IMR-90 (cell line): ENCODE data around the gene ZNF581. TPM values are rescaled to one million over a fixed set of nuclear protein-coding genes. Genes with fewer than 3 reads are reported as not detected.

Experiments
- ATAC-seq: fragments of 200-7000 bp; cut with Tn5 transposase; 2 replicates; pipeline ENCODE4 v1.9.1; 2020; ENCODE audit warnings: low read depth, mild to moderate bottlenecking, moderate library complexity
- BruUV-seq: library from RNA; stranded (reverse); fragments of 400-500 nt; replicated peaks from 2 replicates; lab custom pipeline; 2021; lab: Mats Ljungman, UMichigan
- CTCF ChIA-PET: fragments of 300-600 bp; formaldehyde crosslinking; extraction: SDS; loops from one replicate; lab custom pipeline; 2021; ENCODE audit warnings: antibody characterized with exemption; lab: Yijun Ruan, JAX
- POLR2A ChIA-PET: fragments of 300-600 bp; sonication (Branson Sonifier 250); formaldehyde crosslinking; loops from one replicate; lab custom pipeline; 2022; ENCODE audit warnings: antibody characterized with exemption; ENCODE audit not compliant: unreplicated experiment; lab: Charles Lee
- DNase-seq: peaks from one replicate; pipeline ENCODE4 v3.0.0; 2013
- H2AFZ ChIP-seq: replicated peaks from 2 replicates; pipeline ENCODE3; 2013; ENCODE audit warnings: low read length, mild to moderate bottlenecking; ENCODE audit not compliant: poor library complexity
- H2AK5ac ChIP-seq: 2 replicates; pipeline ENCODE4 v1.6.1; 2013; ENCODE audit warnings: low read depth, low read length, inconsistent platforms
- H2AK9ac ChIP-seq: replicated peaks from 2 replicates; pipeline ENCODE3; 2013; ENCODE audit warnings: mild to moderate bottlenecking, low read depth, low read length, moderate library complexity; ENCODE audit not compliant: poor library complexity
- H2BK120ac ChIP-seq: 2 replicates; pipeline ENCODE4 v1.6.1; 2013; ENCODE audit warnings: low read depth, low read length, inconsistent platforms
- H2BK15ac ChIP-seq: 3 replicates; pipeline ENCODE4 v1.6.1; 2013; ENCODE audit warnings: low read depth, low read length, inconsistent platforms
- H2BK20ac ChIP-seq: 2 replicates; pipeline ENCODE4 v1.6.1; 2013; ENCODE audit warnings: low read depth, mild to moderate bottlenecking, inconsistent platforms, low read length, moderate library complexity
- H2BK5ac ChIP-seq: 2 replicates; pipeline ENCODE4 v1.6.1; 2013; ENCODE audit warnings: mild to moderate bottlenecking, low read depth, low read length, inconsistent platforms; ENCODE audit not compliant: poor library complexity, severe bottlenecking
- H3K14ac ChIP-seq: replicated peaks from 2 replicates; pipeline ENCODE4 v1.6.1; 2013; ENCODE audit warnings: low read depth, low read length, inconsistent platforms
- H3K18ac ChIP-seq: 2 replicates; pipeline ENCODE4 v1.6.1; 2013; ENCODE audit warnings: low read depth, low read length, control low read depth
- H3K23ac ChIP-seq: 2 replicates; pipeline ENCODE4 v1.6.1; 2013; ENCODE audit warnings: low read depth, low read length, inconsistent platforms
- H3K27ac ChIP-seq: 2 replicates; pipeline ENCODE4 v1.5.1; 2013; ENCODE audit warnings: mild to moderate bottlenecking, control low read depth, low read length; ENCODE audit not compliant: insufficient read depth
- H3K27me3 ChIP-seq: 2 replicates; pipeline ENCODE4 v1.6.1; 2013; ENCODE audit warnings: low read length; ENCODE audit not compliant: control insufficient read depth, insufficient read depth
- H3K36me3 ChIP-seq: 2 replicates; pipeline ENCODE4 v1.6.1; 2013; ENCODE audit warnings: low read length, mixed read lengths; ENCODE audit not compliant: control insufficient read depth, insufficient read depth
- H3K4ac ChIP-seq: 2 replicates; pipeline ENCODE4 v1.6.1; 2013; ENCODE audit warnings: low read depth, low read length, inconsistent platforms
- H3K4me1 ChIP-seq: 2 replicates; pipeline ENCODE4 v1.6.1; 2013; ENCODE audit warnings: low read length, mixed read lengths; ENCODE audit not compliant: control insufficient read depth, insufficient read depth
- H3K4me2 ChIP-seq: 2 replicates; pipeline ENCODE4 v1.6.1; 2013; ENCODE audit warnings: low read depth, mild to moderate bottlenecking, control low read depth, low read length, moderate library complexity
- H3K4me3 ChIP-seq: 2 replicates; pipeline ENCODE4 v1.5.1; 2013; ENCODE audit warnings: low read depth, mild to moderate bottlenecking, control low read depth, low read length, moderate library complexity; ENCODE audit not compliant: insufficient read depth
- H3K56ac ChIP-seq: 2 replicates; pipeline ENCODE4 v1.6.1; 2013; ENCODE audit warnings: low read length, inconsistent platforms; ENCODE audit not compliant: insufficient read depth; ENCODE audit errors: extremely low read depth
- H3K79me1 ChIP-seq, 2 experiments: 2 replicates each; pipeline ENCODE4 v1.6.1; 2013; ENCODE audit warnings: low read length in 2 of 2, inconsistent platforms in 1 of 2, low read depth in 1 of 2
- H3K9ac ChIP-seq: 2 replicates; pipeline ENCODE4 v1.6.1; 2013; ENCODE audit warnings: low read depth, low read length, control low read depth
- H3K9me1 ChIP-seq: 2 replicates; pipeline ENCODE4 v1.6.1; 2013; ENCODE audit warnings: low read length, inconsistent platforms; ENCODE audit not compliant: insufficient read depth
- H3K9me3 ChIP-seq: 2 replicates; pipeline ENCODE4 v1.6.1; 2013; ENCODE audit warnings: low read length; ENCODE audit not compliant: control insufficient read depth, insufficient read depth
- H4K20me1 ChIP-seq: 2 replicates; pipeline ENCODE4 v1.6.1; 2013; ENCODE audit warnings: low read length, inconsistent platforms; ENCODE audit not compliant: insufficient read depth
- H4K5ac ChIP-seq: 2 replicates; pipeline ENCODE4 v1.6.1; 2013; ENCODE audit warnings: mild to moderate bottlenecking, low read depth, low read length, control low read depth
- H4K8ac ChIP-seq, 2 experiments: 2 replicates each; pipeline ENCODE4 v1.6.1; 2013; ENCODE audit warnings: low read depth in 2 of 2, low read length in 2 of 2, control low read depth in 1 of 2, inconsistent platforms in 1 of 2
- H4K91ac ChIP-seq: 2 replicates; pipeline ENCODE4 v1.6.1; 2013; ENCODE audit warnings: low read depth, low read length, inconsistent platforms; ENCODE audit not compliant: insufficient read depth
- WGBS, 2 experiments: methylation state at CpG; one replicate each; pipeline versions ENCODE4 v1.1.5 to v1.1.7; 2013; ENCODE audit warnings: missing lambda C conversion rate in 2 of 2; ENCODE audit not compliant: insufficient read length in 1 of 2; ENCODE audit errors: extremely low coverage in 2 of 2; 5-methylcytosine and 5-hydroxymethylcytosine counted together
- dilution Hi-C: fragments of 300-500 bp; cut with HindIII; formaldehyde crosslinking; loops from one replicate; pipeline ENCODE4 v1.14.3; 2018; ENCODE audit warnings: low sequenced_read_pairs; ENCODE audit not compliant: unreplicated experiment
- in situ Hi-C: fragments of 300-500 bp; cut with MboI; formaldehyde crosslinking; loops from 3 replicates; pipeline ENCODE4 v1.14.3; 2019; ENCODE audit warnings: low sequenced_read_pairs, inconsistent platforms, mixed read lengths
- intact Hi-C: fragments of 100-400 bp; cut with micrococcal nuclease; formaldehyde crosslinking; loops from 2 replicates; pipeline ENCODE4 v1.10.0; 2022
- polyA plus RNA-seq, 3 experiments: library from polyadenylated mRNA; depleted of rRNA; stranded (reverse); fragments of >200 nt; gene quantifications; 2 replicates each; pipeline ENCODE4 v1.2.3, GENCODE V29; 2012; ENCODE audit warnings: low replicate concordance in 1 of 3
- total RNA-seq: library from RNA; depleted of rRNA; stranded (reverse); fragments of >200 nt; gene quantifications from 2 replicates; pipeline ENCODE4 v1.2.3, GENCODE V29; 2012
- TF ChIP-seq, protein P1 (sequence below): fragments of 150-350 bp; IDR thresholded peaks from 2 replicates; pipeline ENCODE4 v1.6.1; 2017; ENCODE audit warnings: mild to moderate bottlenecking, antibody characterized with exemption, low read length, low read depth

Gene ZNF581
- total and polyA plus RNA-seq, 2 of the 4 experiments (the other 2 are of a cell fraction): 9.7 to 21.9 TPM

DNA sequence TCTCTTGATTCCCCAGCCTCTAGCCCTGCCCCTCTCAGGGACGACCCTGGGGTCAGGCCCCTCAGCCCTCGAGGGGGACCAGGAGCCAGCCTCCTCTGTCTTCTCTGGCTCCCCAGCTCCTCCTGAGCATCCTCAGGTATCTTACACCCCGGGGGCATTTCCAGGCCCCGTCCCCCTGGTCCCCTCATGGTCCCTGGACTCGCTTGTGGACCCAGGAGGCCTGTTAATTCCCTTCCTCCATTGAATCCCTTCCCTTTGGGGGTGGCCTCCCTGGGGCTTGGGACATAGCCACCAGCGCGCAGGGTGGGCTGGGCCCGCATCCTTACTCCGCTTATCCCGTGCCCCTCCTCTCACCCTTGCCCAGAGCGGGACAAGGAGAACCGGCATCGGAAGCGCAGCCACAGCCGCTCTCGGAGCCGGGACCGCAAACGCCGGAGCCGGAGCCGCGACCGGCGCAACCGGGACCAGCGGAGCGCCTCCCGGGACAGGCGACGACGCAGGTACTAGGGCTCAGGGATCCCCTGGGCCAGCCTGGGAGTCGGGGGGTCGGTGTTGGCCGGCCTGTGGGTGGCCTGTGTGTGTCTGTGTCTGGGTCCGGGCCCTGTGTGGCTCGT is 15.5 kb downstream of the ZNF581 start:
- no peak overlapping the region for H3K14ac ChIP-seq
- peaks cover 10% of the 10 kb centered on the region for H3K4me1 ChIP-seq
- ATAC-seq: no peak
- H4K91ac ChIP-seq: no peak overlapping the region
- no TSS peak for BruUV-seq
- no peak overlapping the region for H3K4ac ChIP-seq
- no peak overlapping the region for H2AFZ ChIP-seq
- no peak overlapping the region for H3K18ac ChIP-seq
- no peak overlapping the region for H4K8ac ChIP-seq
- no peak overlapping the region for H4K5ac ChIP-seq
- peaks cover 92% of the 10 kb centered on the region for H4K20me1 ChIP-seq
- H3K56ac ChIP-seq: no peak overlapping the region
- no peak overlapping the region for H3K27ac ChIP-seq
- no peaks in the 10 kb centered on the region for H3K9me3 ChIP-seq
- dilution Hi-C loops: no loop called here
- no peak overlapping the region for H2AK9ac ChIP-seq
- no peak overlapping the region for H3K4me3 ChIP-seq
- H2BK5ac ChIP-seq: no peak overlapping the region
- H3K27me3 ChIP-seq: no peaks in the 10 kb centered on the region
- no peak for DNase-seq
- WGBS, 2 experiments: 84% methylated on average over 13 of the region's 37 CpGs; no CpG with 5 or more reads in 1 of the 2 experiments
- no peak overlapping the region for H2AK5ac ChIP-seq
- in situ Hi-C loops: loop anchor here (25.0 kb wide), 2 partner anchors 1197 to 1522 kb away; partner anchors contain the start of genes CDC42EP5, CNOT3 and LENG9
- no peak overlapping the region for H3K23ac ChIP-seq
- TF ChIP-seq, protein P1, sequence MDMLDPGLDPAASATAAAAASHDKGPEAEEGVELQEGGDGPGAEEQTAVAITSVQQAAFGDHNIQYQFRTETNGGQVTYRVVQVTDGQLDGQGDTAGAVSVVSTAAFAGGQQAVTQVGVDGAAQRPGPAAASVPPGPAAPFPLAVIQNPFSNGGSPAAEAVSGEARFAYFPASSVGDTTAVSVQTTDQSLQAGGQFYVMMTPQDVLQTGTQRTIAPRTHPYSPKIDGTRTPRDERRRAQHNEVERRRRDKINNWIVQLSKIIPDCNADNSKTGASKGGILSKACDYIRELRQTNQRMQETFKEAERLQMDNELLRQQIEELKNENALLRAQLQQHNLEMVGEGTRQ: no peak
- peaks cover 45% of the 10 kb centered on the region for H3K36me3 ChIP-seq
- H2BK15ac ChIP-seq: no peak overlapping the region
- no peak overlapping the region for H3K9ac ChIP-seq
- no peak overlapping the region for H3K4me2 ChIP-seq
- no peak overlapping the region for H2BK120ac ChIP-seq
- intact Hi-C loops: no loop called here
- ChIA-PET CTCF (no interaction called here), POLR2A (no interaction called here)
- H3K79me1 ChIP-seq: peaks cover 12 to 44% of the 10 kb centered on the region in 2 experiments
- H2BK20ac ChIP-seq: no peak overlapping the region
- H3K9me1 ChIP-seq: peaks cover 13% of the 10 kb centered on the region
